ENCODE data around the gene LRFN5.

The LRFN5 gene

DNA sequence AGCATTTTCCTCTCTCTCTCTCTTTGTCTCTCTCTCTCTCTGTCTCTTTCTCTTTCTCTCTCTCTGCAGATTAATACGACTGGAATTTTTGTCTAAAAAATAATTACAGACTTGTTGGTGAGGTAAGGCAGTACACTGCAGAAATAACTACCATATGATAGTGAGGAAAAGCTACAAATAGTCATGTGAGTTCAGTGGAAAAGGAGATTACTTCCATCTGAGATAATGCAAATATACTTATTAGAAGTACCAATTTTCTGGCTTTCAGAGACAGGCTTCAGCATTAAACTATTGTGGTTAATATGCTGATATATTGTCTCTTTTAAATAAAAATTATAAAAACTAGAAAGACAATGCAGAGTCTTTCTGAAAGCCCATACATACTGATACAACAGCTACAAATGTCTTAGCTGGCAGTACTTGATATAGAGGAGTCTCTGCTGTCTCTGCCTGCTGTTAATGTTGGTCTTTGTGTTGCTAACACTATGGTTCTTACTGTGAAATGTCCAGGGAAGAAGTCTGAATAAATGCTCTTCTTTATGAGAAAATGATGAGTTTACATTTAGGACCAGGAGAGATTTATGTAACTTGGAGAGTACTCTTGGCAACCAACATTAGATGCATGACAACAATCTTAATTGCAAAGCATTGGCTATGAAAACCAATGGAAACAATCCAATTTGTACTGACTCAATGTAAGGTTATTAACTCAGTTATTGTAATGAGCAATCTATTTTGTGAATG is 167.0 kb downstream of the LRFN5 start:
- no peak for DNase-seq (ENCODE audit: low read depth in 2 of 2)

DNA sequence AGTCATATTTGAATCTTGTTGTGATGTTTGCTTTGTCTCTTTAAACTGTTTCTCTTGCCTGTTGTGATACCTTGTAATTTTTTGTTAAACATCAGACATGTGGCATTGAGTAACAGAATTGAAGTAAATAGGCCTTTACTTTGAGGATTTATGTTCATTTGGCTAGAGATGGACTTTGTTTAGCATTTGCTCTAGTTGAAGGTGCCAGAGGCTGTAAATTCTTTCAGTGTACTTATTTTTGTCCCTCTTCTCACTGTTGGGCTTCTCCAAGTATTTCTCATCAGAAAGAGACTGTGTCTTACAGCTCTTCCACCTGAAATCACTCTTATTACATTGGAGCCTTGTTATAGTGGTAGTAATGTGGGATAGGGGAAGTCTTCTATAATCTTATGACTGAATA is 175.8 kb downstream of the LRFN5 start:
- DNase-seq (ENCODE audit: low read depth in 2 of 2), result no peak

DNA sequence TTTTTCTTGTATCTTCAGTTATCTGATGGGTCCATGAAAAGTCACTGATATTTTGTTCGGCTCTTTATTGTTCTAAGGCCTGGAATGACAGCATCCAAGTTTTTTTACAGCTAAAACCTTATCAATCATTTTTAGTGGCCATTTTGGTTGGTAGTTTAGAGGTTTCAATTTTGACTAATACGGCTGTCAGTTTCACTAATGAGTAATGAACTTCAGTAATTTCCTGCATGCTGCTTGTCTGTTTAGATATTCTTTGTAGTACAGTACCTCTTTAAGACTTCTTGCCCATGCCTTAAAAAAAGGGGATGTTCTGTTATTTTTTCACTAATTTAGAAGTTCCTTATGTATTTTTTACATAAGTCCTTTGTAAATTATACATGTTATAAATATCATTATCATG is 176.7 kb downstream of the LRFN5 start:
- DNase-seq (ENCODE audit: low read depth in 2 of 2), result no peak

DNA sequence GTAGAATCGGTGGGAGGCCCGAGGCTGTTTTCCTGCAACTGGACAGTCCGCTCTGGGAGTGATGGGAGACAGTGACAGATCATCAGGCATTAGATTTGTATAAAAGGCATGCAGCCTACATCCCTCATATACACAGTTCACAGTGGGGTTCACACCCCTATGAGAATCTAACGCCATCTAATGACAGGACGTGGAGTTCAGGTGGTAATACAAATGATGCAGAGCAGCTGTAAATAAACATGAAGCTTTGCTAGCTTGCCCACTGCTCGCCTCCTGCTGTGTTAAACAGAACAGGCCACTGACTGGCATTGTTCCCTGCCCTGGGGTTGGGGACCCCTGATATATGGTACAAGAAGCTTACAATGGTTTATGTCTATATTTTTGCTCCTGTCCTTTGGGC is 179.0 kb downstream of the LRFN5 start:
- DNase-seq (ENCODE audit: low read depth in 2 of 2), result no peak

DNA sequence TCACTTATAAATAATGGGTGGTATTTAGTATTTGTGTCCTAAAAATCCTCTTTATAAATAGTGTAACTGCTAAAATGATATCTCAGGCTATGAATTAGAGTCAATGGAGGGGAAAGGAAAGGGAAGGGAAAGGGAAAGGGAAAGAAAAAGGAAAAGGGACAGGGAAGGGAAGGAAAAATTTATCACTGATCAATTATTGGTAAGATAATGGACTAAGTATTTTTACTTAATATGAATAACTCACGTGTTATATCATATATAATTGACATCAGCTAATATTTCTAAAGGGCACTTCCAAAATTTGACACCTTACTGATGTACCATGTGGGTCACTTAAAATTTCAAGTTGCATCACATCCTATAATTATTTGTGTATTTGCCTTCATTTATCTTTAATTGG is 193.1 kb downstream of the LRFN5 start:
- no peak for DNase-seq (ENCODE audit: low read depth in 2 of 2)

DNA sequence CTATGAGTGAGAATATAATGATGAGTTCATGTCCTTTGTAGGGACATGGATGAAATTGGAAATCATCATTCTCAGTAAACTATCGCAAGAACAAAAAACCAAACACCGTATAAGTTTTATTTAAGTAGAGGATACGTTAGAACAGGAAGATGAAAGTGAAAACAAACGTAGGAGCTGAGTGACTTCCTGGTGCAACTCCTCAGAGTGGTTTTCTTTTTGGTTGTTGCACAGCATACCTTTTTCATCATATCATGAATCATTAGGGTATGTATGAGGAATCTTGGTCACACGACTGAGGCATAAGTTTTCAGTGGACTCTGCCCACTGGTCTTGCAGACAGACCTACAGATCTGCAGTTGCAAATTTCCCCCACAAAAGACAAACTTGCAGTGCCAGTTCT is 199.0 kb downstream of the LRFN5 start:
- no peak for DNase-seq (ENCODE audit: low read depth in 2 of 2)

DNA sequence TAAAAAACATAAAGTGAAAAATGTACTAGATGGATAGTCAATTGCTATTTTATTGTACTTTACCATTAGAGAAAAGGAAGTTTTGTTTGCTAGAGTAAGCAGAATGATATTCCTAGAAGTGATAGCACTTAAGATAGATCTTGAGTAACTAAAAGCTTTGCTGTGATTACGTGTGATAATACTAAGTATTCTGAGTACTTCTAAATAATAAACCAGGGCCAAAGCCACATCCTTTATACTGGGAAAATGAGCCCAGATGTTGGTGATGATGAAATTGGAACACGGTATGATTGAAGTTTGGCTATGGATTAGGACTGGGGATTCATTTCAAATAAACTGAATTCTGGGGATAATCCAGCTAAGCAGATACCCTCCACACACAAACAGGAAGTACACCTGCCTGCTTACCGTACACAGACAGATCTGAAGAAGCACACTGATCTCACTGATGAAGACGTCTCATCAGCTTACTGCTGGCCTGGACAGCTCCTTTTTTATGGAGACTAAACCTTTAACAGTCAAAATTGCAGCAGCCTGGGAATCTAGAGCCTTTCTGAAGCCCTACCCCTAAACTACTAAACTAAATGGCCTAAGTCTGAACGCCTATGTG is 199.8 kb downstream of the LRFN5 start:
- DNase-seq (ENCODE audit: low read depth in 2 of 2), result no peak

DNA sequence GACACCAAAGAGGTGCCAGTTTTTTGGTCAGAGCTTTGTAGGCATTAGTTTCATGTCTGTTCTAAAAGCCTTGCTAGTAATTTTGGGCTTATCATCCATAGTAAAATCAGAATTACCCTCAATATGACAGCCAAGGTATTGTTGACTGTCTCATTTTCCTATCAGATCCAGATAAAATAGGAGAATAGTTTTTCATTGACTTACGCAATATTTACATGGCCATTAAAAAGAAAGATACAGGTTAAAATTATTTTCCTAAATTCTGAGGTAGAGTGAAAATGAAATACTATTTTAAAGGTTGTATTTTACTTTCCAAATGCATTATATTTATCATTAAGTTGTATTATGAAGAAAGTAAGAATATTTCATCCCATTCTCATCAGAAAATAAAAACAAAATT is 203.7 kb downstream of the LRFN5 start:
- no peak for DNase-seq (ENCODE audit: low read depth in 2 of 2)

DNA sequence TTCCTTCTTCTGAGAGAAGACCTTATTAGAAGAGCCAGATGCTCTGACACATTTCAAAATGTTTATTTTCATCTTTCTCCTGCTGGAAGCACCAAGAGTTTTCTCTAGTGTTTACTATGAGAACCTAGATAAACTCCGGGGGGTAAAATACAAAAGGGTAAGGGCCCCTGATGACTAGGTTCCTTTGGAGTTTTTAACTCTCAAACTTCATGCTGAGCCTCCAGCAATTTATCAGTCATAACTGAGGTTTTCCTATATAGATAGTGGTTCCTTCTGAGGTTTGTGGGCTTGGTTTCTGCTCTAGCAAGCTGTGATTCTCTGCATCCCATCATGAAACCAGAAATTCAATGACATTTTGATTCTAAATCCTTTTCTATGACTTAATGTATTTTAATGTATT is 210.9 kb downstream of the LRFN5 start:
- no peak for DNase-seq (ENCODE audit: low read depth in 2 of 2)

DNA sequence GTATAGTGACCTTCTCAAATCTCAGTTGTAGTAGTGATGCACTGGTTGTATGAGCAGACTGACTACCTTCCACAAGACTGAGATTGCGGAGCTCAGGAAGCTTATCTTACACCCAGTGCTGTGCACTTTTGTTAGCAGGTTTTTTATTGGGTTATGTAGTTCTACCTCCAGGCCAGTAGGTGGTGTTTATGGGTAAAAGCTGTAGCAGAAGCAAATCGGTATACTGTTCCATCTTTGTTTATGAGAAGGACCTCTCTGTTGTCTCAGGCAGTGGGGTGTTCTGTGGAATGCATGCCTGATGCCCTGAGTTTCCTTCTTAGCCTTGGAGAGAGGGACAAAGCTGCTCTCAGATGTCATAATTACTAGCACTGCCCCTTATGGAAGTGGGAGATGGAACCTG is 217.8 kb downstream of the LRFN5 start:
- DNase-seq (ENCODE audit: low read depth in 2 of 2), result no peak

DNA sequence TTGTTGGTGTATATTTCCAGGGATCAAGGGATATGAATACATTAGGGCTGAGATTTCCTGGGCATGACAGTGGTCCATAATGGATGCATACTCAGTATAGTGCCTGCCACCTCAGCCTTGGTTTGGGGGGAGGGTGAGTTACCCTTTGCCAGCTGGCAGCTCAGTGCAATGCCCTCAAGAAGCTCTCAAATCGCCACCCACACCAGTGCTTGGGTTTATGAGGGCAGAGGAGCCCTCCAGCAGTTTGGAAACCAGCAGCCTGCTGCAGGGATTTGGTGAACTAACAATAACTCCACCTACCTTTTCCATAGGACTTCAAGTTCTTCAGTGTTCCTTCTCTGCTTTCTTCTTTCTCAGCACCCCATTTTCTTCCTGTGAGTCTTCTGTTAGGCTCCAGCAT is 218.9 kb downstream of the LRFN5 start:
- DNase-seq (ENCODE audit: low read depth in 2 of 2), result no peak

DNA sequence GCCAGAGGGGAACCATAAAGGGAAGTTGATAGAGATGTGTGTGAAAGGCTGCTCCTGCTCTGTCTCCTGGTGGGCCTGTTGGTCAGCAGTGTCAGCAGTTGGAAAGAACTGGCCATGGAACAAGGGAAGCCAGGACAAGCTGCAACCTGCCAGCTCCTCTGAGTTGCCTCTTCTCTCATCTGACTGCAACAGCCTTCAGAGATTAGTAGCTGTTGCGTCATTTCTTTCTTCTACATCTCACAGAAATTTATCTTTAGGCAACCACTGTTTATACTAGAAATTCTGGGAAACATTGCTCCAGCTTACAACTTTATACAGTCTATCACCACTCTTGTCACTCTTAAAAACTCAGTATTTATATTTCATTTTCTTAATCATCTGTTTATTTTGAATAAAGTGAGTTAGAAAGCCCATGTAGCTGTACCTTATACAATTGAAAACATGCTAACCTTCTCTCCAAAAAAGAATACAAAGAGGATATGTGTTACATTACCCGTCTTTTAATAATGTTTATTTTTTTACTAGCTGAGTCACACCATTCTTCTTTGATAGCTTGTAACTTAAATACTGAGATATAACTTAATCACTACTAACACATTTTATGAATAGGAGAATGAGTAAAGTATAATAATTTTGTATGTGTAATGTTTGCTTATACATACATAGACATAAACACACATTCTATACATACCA is 224.2 kb downstream of the LRFN5 start:
- DNase-seq (ENCODE audit: low read depth in 2 of 2), result no peak

DNA sequence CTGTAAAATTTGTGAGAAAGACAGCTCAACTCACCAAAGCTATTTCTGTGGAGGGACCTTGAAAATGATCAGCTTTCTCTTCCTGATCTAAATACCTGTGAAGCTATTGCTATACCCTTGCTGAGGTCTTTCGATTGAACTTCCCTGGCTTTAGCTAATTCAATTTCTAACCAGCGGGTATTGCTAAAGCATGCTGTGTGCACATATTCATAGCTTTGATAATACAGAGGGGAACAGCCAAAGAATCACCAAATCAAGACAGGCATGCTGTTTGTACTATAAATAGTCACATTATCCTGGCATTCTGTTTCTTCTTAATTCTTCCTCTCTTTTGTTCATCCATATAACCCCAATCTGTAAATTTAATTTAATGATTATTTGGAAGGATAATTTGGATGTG is 233.0 kb downstream of the LRFN5 start:
- no peak for DNase-seq (ENCODE audit: low read depth in 2 of 2)

DNA sequence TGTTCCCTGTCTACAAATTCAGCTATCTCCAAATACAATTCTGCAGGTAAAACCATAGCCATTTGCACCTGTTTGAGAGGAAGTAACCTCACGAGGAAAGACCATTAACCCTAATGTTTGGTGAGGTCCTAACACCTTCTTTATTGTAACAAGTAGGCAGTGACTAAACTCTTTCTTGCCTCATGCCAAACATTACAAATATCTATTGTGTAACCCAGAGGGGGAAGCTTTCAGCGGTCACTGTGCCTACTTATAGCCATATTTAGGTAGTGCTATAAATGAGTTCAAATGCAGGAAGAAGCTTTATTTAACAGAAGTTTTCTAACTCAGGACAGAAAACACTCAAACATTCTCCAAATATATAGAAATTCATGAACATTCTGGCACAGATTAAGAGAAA is 252.7 kb downstream of the LRFN5 start:
- DNase-seq (ENCODE audit: low read depth in 2 of 2), result no peak

DNA sequence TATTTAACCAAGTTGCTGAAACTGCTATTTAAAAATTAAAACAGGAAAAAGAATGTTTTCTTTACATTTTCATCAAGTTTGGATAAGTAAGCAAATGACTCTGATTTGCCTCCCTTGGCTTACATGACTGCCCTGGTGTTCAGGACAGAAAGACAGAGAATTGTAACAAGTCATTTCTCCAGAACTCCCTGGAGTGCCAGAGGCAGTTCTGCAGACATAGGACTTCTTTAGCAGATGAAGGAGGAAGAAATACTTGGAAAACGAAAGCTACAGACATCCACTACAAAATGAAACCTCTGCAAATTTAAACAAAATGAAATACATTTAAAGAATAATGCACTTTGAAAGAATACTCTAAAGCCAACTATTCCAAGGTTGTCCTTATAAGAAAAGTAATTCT is 253.9 kb downstream of the LRFN5 start:
- DNase-seq (ENCODE audit: low read depth in 2 of 2), result no peak

DNA sequence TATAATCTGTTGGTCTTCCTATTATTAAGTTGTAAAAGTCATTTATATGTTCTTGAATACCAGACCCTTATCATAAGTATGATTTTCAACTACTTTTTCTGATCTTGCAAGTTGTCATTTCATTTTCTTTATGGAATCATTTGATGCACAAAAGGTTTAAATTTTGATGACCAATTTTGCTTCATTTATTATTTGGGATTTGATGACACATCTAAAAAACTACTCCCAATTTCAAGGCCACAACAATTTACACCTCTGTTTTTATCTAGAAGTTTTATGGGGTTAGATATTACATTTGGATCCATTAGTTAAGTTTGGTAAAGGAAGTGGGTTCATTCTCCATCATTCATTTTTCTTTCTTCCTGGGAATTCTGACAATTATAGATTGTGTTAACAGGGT is 259.2 kb downstream of the LRFN5 start:
- no peak for DNase-seq (ENCODE audit: low read depth in 2 of 2)

DNA sequence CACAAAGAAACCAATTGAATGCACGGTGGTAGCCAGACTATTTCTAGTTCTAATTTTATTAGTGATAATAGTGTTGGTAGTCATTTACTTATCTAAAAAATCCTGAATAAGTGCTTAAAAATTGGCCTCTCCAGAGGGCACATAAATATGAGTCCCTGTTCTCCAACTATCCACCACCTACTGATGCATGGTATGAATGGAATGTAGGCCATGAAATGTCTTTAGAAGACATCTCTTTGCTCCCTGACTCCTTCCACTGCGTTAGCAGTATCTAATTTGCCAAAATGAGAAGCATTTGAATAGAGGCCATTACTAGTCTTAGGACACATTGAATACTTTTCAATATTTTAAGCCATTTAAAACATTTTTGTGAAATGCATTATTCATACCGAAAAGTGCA is 261.7 kb downstream of the LRFN5 start:
- no peak for DNase-seq (ENCODE audit: low read depth in 2 of 2)

DNA sequence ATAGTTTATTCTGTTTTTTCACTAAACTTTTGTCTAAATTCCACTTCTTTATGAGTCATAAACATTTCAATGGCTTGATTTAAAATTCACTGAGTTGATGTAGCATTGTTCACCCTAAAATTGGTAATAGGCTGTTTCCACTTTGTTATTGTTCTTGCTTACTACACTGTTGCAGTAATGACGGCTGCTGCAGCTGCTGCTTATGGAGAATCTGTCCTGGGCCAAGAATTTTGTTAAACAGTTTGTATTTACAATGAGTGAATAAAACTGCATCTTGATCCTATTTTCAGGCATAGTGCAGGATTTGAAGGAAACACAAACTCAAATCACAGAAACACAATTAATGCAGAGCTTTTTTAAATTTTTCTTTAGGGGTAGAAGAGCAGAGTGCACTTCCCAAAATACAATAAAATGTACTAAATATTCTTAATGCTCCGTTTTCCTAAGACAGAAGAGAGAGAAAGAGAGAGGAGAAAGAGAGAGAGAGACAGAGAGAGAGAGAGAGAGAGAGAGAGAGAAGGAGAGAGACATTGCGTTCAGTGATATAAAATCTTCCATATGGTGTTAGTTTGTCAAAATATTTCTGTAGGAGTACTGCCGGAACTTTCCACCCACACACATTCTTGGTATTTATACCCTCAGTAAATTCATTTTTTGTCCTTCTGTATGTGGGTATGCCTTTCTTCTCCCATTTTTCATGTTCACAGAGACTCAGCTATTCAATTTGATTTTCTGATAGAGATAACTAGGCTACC is 266.4 kb downstream of the LRFN5 start:
- no peak for DNase-seq (ENCODE audit: low read depth in 2 of 2)

DNA sequence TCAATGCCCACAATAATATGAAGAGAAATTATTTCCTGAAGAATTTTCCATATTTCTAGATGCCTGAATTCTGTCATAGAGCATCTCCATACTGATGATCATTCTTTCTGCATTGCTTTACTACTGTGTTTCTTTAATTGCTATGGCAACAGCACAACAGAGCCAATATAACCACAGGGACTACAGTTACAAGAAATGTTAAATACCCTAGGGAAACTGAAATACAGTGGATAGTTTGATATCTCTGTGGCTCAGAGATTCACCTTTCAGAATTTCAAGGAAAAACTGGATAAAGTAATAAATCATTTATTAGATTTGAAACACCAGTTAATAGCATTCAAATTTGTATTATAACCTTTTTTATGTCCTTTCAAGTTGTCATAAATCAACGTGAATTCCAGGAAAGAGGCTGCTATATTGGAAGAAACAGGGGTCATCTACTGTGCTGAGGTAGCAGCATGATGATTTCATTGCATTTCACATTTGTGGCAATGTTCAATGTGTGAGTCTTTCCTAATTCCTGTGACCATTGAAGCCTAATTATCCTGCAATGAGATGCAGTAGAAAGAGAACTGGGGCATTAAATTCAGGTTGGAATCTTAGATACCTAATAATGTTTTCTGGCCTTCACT is 267.1 kb downstream of the LRFN5 start:
- no peak for DNase-seq (ENCODE audit: low read depth in 2 of 2)

DNA sequence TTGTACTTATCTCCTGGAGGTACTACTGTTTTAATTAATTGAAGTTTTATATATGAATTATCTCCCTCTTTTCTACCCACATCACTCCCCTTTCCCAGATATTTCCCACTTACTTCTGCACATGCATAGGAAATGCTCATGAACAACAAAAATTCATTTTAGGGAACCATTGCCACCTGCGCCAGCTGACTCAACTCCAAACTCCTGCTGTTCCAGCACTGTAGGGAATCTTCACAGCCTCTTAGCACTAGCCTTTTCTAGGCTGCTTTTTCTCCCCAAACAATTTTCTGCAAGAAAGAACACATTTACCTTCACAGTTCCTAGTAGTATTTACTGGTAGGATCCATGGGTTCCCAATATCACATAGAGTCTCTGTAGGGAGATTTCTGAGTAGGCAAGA is 268.4 kb downstream of the LRFN5 start:
- DNase-seq (ENCODE audit: low read depth in 2 of 2), result no peak

DNA sequence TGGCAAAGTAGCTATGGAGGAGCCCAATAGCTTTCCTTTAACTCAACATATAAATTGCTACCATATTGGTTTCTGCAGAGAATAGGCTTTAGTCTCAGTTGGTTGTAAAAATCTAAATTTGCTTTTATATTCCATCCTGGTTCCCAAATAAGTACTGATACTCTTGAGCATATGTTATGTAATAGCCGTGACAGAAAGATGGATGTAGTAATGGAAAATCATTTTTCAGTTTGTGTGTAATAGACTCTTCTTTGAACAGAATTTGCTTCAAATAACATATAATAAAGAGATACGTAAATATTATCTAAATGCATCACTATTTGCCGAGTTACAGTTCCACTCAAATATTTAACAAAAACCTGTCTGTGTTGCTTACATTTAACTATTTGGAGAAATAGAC is 271.6 kb downstream of the LRFN5 start:
- no peak for DNase-seq (ENCODE audit: low read depth in 2 of 2)

DNA sequence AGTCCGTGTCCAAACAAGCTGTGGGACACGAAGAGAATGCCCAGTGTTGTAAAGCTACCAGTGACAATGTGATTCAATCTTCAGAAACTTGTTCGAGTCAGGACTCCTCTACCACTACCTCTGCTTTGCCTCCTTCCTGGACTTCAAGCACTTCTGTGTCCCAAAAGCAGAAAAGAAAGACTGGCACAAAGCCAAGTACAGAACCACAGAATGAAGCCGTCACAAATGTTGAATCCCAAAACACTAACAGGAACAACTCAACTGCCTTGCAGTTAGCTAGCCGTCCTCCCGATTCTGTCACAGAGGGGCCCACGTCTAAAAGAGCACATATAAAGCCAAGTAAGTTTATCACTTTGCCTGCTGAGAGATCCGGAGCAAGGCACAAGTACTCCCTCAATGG is 284.9 kb downstream of the LRFN5 start:
- DNase-seq (ENCODE audit: low read depth in 2 of 2), result no peak
